Subcutaneous abdominal adipose tissue (tissue), 5 donors: ENCODE data around the gene RPL37A.
"Not testable (repeated sequence)": the region's sequence is repeated elsewhere in the genome, so short reads cannot be mapped to it uniquely, and the experiment has no call there.

ENCODE experiments used
- H3K27ac ChIP-seq: one replicate; pipeline ENCODE4 v1.7.0; 2013; ENCODE audit warnings: low read depth, mild to moderate bottlenecking, inconsistent platforms, low read length, moderate library complexity
- H3K27me3 ChIP-seq, 5 donors: one replicate each; pipeline ENCODE4 v1.7.0; 2013; ENCODE audit warnings: low read length in 5 of 5, inconsistent platforms in 1 of 5; ENCODE audit not compliant: control insufficient read depth in 5 of 5, insufficient read depth in 4 of 5
- H3K36me3 ChIP-seq, 5 donors: one replicate each; pipeline ENCODE4 v1.7.0; 2013; ENCODE audit warnings: low read length in 5 of 5; ENCODE audit not compliant: control insufficient read depth in 5 of 5, insufficient read depth in 5 of 5
- H3K4me1 ChIP-seq, 5 donors: one replicate each; pipeline ENCODE4 v1.7.0; 2013; ENCODE audit warnings: low read length in 5 of 5, mild to moderate bottlenecking in 3 of 5, moderate library complexity in 1 of 5; ENCODE audit not compliant: control insufficient read depth in 5 of 5, insufficient read depth in 5 of 5
- H3K4me3 ChIP-seq, 5 donors: one replicate each; pipeline ENCODE4 v1.7.0; 2013; ENCODE audit warnings: low read length in 5 of 5, low read depth in 1 of 5
- H3K9ac ChIP-seq, 5 donors: one replicate each; pipeline ENCODE4 v1.7.0; 2013; ENCODE audit warnings: low read length in 5 of 5, mild to moderate bottlenecking in 4 of 5, moderate library complexity in 3 of 5
- H3K9me3 ChIP-seq, 5 donors: one replicate each; pipeline ENCODE4 v1.7.0; 2013; ENCODE audit warnings: low read length in 5 of 5; ENCODE audit not compliant: control insufficient read depth in 5 of 5
- donor health status: healthy.
- donor health status: healthy.
- donor health status: healthy.
- donor health status: healthy.
- donor health status: healthy.

The RPL37A gene

DNA sequence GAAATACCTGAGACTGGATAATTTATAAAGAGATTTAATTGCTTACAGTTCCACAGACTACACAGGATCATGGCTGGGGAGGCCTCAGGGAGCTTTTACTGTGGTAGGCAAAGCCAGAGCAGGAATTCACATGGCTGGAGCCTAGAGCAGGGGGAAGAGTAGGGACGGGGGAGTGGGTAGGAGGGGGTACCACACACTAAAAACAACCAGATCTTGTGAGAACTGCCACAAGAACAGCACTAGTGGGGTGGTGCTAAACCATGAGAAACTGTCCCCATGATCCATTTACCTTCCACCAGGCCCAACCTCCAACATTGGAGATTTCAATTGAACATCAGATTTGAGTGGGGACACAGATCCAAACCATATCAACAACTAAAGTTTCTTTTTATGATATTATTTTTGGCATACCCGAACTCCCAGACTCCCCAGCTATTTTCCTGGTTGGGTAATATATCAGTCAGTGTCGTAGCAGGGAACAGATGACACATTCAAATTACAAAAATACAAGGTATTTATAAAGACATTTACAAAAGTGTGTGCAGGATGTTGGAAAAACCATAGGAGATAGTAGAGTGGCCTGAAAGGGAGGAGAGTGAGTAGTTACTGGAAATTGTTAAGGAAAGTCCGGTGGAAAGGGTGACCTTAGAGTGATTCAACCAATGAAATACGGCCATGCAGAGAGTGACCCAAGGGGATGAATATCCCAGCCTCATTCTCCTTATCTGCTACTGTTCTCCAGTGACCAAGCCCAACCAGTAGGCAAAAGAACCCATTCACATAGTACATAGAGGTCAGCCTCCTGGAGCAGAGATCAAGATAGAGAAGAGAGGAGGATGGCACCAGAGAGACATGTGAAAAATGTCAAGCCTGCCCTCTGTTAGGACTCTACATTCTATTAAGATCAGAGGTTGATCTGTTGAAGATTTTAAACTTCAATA lies 8.8 kb downstream of the RPL37A start:
- Histone ChIP-seq H3K4me1 (peaks cover 0 to 4% (median 0%) of the 10 kb centered on the region in 5 donors), H3K9ac (no peak overlapping the region), H3K27ac (no peak overlapping the region)

GRCh38 chr2:216508229-216508628 lies 9.6 kb downstream of the RPL37A start:
- Histone ChIP-seq H3K9ac (peak overlapping the region in 1 of 5 donors; percentile 21), H3K27me3 (no peaks in the 10 kb centered on the region), H3K4me3 (no peak overlapping the region), H3K36me3 (peaks cover 7 to 26% (median 17%) of the 10 kb centered on the region in 5 donors), H3K4me1 (peaks cover 0 to 4% (median 0%) of the 10 kb centered on the region in 5 donors), H3K9me3 (no peaks in the 10 kb centered on the region), H3K27ac (no peak overlapping the region)

More for the DNA sequence above, 8.8 kb downstream of the RPL37A start:
- H3K4me3 ChIP-seq = no peak overlapping the region
- H3K36me3 ChIP-seq = peaks cover 14 to 33% (median 25%) of the 10 kb centered on the region in 5 donors
- H3K27me3 ChIP-seq = no peaks in the 10 kb centered on the region
- no peaks in the 10 kb centered on the region for H3K9me3 ChIP-seq

- Histone ChIP-seq H3K9me3 (no peaks in the 10 kb centered on the region), H3K27ac (no peak overlapping the region), H3K27me3 (no peaks in the 10 kb centered on the region), H3K36me3 (no peaks in the 10 kb centered on the region), H3K4me3 (no peak overlapping the region), H3K9ac (no peak overlapping the region), H3K4me1 (peaks cover 0 to 5% (median 0%) of the 10 kb centered on the region in 5 donors)
Measured at GRCh38 chr2:216516730-216517350, 18.2 kb downstream of the RPL37A start.

DNA sequence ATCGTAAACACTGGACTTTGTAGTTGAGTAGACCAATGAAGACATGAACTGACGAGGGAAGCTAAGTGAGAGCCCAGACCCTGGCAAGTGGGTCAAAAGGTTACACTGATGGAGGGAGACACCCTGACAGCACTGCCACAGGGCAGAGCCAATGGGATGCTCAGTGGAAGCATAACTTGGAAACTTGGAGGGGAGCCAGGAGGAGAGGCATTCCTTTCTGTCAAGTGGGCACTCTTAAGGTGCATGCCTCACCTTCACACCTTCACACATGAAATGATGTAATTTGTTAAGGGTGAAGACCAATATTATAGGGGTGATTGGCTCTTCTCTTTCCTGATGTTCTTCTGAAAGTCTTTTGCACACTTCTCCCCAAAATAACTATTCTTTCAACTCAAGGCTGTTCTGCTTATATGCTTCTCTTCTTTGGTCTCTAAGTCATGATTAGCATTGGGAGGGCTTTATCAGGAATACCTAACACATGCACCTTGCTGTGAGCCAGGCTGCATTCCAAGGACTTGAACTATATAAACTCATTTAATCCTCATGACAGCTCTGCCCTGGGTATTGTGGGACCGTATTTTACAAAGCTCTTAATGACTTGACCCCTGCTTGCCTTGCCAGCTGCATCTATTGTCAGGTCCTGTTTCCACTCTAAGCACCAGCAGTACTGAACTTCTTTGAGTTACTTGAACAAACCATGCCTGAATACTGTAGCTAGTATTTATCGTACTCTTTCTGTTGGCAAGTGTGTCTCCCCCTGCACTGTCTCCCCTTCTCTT lies 19.0 kb downstream of the RPL37A start:
- Histone ChIP-seq H3K9ac (no peak overlapping the region), H3K27ac (no peak overlapping the region), H3K4me1 (peaks cover 0 to 5% (median 0%) of the 10 kb centered on the region in 5 donors), H3K27me3 (no peaks in the 10 kb centered on the region), H3K9me3 (no peaks in the 10 kb centered on the region), H3K4me3 (no peak overlapping the region), H3K36me3 (no peaks in the 10 kb centered on the region)

- H3K9me3 ChIP-seq, H3K27me3 ChIP-seq, H3K36me3 ChIP-seq, H3K27ac ChIP-seq, H3K4me3 ChIP-seq, H3K4me1 ChIP-seq, H3K9ac ChIP-seq: not testable (repeated sequence)
Measured at GRCh38 chr2:216518566-216519119, 20.0 kb downstream of the RPL37A start.

DNA sequence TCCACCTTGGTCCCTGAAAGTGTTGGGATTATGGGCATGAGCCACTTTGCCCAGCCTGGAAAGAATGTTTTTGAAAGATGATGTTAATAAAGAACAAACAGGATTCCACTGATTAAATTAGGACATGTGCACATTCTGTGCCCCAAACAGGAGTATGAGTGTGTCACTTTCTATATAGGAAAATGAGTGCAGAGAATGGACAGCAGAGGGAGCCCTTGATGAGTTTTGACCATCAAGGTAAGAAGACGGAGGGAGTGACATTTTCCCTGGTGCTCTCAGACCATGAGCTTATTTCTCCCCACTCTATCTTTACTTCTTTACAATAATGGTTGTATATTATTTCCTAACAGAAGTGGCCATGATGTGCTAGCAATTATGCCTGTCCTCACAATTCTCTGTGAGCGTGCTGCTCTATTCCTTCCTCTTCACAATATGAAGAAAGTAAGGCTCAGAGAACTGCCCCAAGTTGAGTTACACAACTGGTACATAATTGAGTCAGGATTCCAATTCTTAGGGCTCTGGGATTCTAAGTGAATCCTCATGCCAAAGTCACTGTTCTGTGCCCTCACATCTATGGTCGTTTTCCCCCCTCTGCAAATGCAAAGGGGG lies 20.6 kb downstream of the RPL37A start:
- Histone ChIP-seq H3K4me1 (peaks cover 0 to 5% (median 0%) of the 10 kb centered on the region in 5 donors), H3K36me3 (no peaks in the 10 kb centered on the region), H3K27me3 (no peaks in the 10 kb centered on the region), H3K27ac (no peak overlapping the region), H3K4me3 (no peak overlapping the region), H3K9ac (no peak overlapping the region), H3K9me3 (no peaks in the 10 kb centered on the region)

GRCh38 chr2:216520112-216520511 lies 21.5 kb downstream of the RPL37A start:
- H3K27me3 ChIP-seq = no peaks in the 10 kb centered on the region
- peaks cover 0 to 5% (median 0%) of the 10 kb centered on the region in 5 donors for H3K4me1 ChIP-seq
- H3K27ac ChIP-seq = no peak overlapping the region
- H3K36me3 ChIP-seq = no peaks in the 10 kb centered on the region
- no peak overlapping the region for H3K9ac ChIP-seq
- H3K4me3 ChIP-seq = no peak overlapping the region
- no peaks in the 10 kb centered on the region for H3K9me3 ChIP-seq

DNA sequence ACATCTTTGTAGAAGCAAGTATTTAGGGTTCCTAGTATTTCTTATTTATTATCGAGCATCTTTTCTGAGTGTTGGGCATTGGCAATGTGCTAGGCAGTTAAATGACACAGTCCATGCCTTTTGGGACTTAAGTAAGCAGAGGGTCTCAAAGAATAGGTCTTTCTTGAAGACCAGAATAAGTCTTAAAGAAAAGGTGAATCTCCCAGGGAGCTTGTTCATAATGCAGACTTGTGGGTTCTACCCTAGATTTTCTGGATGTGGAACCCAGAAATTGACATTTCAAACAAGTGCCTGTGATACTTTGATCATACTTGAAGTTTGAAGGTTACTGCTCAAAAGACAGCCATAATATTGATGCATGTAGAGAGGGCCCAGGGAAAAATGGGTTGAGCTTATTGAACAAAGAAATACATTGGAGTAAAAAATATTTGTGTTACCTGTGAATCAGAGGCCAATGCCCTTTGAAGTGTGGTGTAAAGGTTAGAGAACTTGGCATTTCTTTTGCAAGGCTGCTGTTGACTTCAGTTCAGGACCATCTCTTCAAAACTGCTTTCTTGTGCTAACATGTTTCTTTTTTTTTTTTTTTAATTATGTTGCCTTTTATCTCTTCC lies 24.4 kb downstream of the RPL37A start:
- no peak overlapping the region for H3K27ac ChIP-seq
- H3K4me1 ChIP-seq = peaks cover 0 to 5% (median 0%) of the 10 kb centered on the region in 5 donors
- no peak overlapping the region for H3K4me3 ChIP-seq
- no peak overlapping the region for H3K9ac ChIP-seq
- no peaks in the 10 kb centered on the region for H3K36me3 ChIP-seq
- H3K9me3 ChIP-seq = no peaks in the 10 kb centered on the region
- H3K27me3 ChIP-seq = no peaks in the 10 kb centered on the region

DNA sequence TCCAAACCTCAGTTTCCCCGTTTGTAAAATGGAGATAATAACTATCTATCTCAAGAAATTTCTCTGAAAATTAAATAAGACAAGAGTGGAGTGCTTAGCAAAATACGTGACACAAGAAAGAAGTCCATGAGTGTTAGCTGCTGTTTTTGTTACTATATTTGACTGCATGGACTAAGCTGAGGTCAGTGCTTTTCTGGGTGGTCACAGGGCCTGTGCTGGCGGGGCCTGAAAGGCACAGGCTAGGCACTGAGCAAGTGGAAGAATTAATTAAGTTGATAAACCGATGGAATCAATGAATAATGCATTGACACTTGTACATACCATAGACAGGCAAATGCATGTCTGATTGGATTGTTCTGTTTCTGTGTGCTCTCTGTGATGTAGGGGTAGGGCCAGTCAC lies 27.3 kb downstream of the RPL37A start:
- Histone ChIP-seq H3K27me3 (no peaks in the 10 kb centered on the region), H3K27ac (no peak overlapping the region), H3K4me1 (peaks cover 0 to 2% (median 0%) of the 10 kb centered on the region in 5 donors), H3K36me3 (no peaks in the 10 kb centered on the region), H3K9ac (no peak overlapping the region), H3K4me3 (no peak overlapping the region), H3K9me3 (no peaks in the 10 kb centered on the region)
